ENCODE measurements around the gene CDA.

The CDA gene

GRCh38 chr1:20658166-20658915 lies 69.4 kb downstream of the CDA start:
- no peak for DNase-seq

DNA sequence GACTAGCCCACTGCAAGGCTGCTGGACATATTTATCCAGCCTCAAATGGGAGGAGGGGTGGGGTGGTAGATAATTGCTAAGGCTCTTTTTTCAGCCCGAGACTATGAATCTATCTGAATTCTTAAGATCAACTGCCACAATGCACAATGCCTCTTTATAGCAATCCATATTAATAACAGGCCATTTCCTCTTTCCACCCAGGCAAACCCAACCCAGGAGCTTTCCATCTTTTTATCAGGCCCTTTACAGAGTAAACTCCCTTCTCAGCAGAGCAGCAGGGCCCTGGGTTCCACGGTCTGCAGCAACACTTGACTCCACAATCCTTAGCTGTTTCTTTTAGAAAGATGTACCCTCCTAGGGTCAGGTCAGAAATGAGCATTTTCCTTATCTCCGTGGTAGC lies 71.5 kb downstream of the CDA start:
- no peak for DNase-seq

- no peak for DNase-seq
Measured at GRCh38 chr1:20660847-20661206, 71.9 kb downstream of the CDA start.

GRCh38 chr1:20661207-20662109 lies 72.6 kb downstream of the CDA start, which contains the start of gene DDOST:
DDOST (minus strand) TSS chr1:20661369; CDS start chr1:20661350, 19 bp downstream.
- DNase-seq = peak; percentile 99

DNA sequence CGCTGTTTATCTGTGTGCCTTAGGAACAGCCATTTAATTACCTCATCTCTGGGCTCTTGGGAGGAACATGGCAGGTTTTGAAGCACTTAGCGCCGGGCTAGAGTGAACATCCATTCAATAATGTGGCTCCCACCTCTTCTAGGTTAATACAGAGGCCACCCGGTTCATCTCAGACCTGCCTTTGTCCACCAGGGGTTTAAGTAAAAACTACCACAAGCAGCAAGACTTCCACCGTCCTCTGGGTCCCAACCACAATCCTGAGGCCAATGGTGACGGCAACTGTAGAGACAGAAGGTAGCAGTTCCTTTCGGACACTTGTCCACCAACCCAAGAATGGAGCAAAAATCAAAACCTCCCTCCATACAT lies 73.2 kb downstream of the CDA start:
- no peak for DNase-seq

DNA sequence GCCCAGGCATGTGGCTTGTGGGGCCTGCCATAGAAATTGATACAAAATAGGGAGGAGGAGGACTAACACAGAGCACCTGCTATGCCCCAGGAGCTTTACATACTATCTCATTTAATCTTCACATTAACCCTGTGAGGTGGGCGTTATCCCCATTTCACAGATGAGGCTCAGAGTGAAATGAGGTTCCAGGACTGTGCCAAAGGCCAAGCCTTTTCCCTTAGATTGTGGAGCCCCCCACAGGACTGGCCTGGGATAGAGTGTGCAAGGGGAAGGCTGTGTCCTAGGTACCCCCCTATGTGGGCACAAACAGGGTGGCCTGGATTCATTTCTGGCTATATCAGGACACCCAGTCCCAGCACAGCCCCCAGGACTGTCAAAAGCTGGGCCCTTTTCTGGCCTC lies 74.5 kb downstream of the CDA start:
- DNase-seq = no peak

DNA sequence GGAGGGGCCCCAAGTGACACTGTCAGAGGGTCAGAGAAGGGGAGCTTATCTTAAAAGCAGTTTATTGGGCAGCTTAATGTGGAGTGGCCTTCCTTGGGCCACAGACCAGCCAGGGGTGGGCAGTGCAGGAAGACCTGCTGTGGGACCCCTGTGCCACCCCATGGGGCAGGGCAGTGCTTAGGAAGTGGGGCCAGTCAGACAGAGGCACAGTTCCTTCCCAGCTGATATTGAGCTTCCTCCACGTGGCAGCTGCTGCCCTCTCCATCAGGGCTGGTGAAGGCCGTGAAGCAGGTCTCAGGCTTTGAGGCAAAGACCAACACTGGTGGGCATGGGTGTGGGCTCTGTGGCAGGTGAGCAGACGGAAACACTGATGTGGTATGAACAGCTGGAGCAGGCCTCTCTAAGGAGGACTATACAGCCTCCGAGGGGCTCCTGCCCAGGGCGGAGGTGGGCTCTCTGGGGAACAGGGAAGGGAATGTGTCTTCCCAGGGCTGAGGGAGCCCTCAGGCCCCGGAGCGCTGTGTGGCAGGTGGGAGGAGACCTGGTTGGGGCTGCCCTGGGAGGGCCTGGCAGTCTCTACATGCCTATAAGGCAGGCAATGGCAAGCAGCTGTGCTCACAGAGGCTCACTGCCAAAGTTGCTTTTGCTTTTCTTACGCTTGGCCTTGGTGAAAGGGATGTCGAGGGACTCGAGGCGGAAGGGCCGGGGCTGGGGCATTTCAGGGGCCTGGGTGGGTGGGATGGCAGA lies 75.2 kb downstream of the CDA start:
- DNase-seq = no peak

DNA sequence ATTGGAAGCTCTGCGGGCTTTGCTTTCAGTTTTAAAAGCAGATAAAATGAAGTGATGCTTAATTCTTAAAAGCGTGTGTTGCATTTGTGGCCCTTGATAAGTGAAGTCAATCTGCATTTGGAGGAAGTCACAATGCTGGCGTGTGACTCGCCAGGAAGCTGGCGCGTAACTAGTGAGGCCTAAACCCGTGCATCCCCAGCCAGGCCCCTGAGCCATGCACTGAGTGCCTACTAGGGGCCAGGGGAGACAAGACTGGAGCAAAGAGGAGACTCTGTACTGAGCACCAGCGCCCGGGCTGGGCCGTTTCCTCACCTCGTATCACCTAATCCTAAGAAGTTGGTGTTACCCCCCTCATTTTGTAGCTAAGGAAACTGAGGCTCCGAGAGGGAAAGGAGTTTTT lies 76.8 kb downstream of the CDA start:
- no peak for DNase-seq

- DNase-seq = no peak
Measured at GRCh38 chr1:20666146-20666545, 77.2 kb downstream of the CDA start.

DNA sequence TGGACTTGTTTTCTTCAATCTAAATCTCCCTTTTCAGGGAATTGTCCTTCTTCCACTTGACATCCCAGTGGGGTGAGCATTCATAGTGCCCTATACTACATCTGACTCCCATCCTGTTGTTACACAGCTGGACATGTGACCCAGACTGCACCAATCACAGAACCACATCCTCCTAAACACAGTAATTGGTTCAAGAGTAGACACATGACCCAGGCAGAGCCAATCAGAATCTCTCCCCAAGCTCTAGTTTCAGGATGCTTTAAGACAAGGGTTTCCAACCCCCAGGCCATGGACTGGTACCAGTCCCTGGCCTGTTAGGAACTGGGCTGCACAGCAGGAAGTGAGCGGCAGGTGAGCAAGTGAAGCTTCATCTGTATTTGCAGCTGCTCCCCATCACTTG lies 77.9 kb downstream of the CDA start:
- no peak for DNase-seq

All from NCI-H1092 (cell line).